Gastrocnemius medialis (tissue), 4 donors: ENCODE data around the gene FGF19.

Source experiments
- CTCF ChIP-seq, 5 experiments: fragments of 450-650 bp in 3 of 5; fragments of 200-600 bp in 2 of 5; sonication (generic) in 2 of 5; IDR thresholded peaks in 4 of 5; conservative IDR thresholded peaks in 1 of 5; 1 replicate in 4 of 5; 2 replicates in 1 of 5; pipeline ENCODE4 v1.5.1; 2016 to 2019; ENCODE audit warnings: antibody characterized with exemption in 5 of 5, mild to moderate bottlenecking in 3 of 5, moderate library complexity in 3 of 5
- POLR2A ChIP-seq, 2 donors: fragments of 450-650 bp; IDR thresholded peaks; one replicate each; pipeline ENCODE4 v1.6.1; 2017; ENCODE audit warnings: antibody characterized with exemption in 2 of 2, mild to moderate bottlenecking in 2 of 2, moderate library complexity in 2 of 2

DNA sequence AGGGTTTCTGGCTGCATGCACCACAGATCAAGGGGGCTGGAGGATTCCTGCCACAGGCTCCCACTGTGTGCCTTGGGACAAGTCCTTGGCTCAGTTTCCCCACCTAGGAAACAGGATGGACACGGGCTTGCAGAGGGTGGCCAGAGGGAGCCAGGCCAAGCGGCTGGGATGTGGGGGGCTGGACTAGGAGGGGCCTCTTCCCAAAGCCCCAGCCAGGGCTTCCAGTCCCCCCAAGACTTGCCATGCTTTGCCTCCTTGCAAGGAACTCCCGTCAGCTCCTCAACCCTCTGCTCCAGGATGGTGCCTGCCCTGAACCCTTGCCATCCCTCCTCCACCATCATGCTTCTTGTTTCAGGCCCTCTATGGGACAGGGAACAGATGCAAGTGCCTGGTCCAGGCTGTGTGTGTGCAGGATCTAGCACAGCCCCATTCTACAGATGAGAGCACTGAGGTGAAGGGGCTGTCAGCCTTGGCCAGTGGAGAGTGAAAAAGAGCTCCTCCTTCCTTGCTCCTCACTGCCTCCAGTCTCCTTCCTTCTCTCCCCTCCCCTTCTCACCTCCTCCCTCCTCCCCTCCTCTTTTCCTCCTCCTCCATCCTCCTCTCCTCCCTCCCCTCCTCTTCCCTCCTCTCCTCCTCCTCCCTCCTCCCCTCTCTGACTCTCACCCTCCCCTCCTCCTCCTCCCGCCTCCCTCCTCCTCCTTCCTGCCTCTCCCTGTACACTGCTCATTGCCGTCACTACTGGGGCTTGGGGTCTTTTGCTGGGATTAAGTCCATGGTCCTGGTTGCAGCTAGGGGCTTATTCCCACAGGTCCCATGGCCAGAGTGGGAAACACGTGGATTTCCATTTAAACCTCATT, 13.3 kb upstream of the FGF19 start:
- no peak for TF ChIP-seq CTCF (IDR thresholded peaks at IDR 0.05 in 4 of 5, conservative IDR thresholded peaks at IDR 0.05 in 1 of 5)
- no peak for TF ChIP-seq POLR2A (IDR thresholded peaks at IDR 0.05)
